ENCODE results near the gene B4GALT5.

Gene B4GALT5

DNA sequence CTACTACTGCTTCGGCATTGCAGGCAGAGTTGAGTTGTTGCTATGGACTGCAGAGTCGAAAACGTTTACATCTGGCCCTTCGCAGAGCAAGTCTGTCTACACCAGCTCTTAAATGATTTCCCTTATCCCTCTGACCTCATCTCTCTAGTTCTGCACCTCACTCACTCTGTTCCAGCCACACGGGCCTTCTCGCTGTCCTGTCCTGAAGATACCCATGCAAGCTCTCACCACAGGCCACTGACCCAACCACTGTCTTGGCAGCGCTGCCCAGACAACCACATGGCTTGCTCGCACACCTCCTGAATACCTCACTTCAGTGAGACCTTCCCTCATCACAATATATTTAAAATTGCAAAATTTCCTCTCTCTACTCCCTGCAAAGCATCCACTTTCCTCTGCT is 31.4 kb downstream of the B4GALT5 start:
- no peak for DNase-seq (ENCODE audit: low spot score)
- TF ChIP-seq, protein P1, sequence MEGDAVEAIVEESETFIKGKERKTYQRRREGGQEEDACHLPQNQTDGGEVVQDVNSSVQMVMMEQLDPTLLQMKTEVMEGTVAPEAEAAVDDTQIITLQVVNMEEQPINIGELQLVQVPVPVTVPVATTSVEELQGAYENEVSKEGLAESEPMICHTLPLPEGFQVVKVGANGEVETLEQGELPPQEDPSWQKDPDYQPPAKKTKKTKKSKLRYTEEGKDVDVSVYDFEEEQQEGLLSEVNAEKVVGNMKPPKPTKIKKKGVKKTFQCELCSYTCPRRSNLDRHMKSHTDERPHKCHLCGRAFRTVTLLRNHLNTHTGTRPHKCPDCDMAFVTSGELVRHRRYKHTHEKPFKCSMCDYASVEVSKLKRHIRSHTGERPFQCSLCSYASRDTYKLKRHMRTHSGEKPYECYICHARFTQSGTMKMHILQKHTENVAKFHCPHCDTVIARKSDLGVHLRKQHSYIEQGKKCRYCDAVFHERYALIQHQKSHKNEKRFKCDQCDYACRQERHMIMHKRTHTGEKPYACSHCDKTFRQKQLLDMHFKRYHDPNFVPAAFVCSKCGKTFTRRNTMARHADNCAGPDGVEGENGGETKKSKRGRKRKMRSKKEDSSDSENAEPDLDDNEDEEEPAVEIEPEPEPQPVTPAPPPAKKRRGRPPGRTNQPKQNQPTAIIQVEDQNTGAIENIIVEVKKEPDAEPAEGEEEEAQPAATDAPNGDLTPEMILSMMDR (IDR thresholded peaks at IDR 0.05; ENCODE audit: extremely low read depth, missing control alignments) = no peak

DNA sequence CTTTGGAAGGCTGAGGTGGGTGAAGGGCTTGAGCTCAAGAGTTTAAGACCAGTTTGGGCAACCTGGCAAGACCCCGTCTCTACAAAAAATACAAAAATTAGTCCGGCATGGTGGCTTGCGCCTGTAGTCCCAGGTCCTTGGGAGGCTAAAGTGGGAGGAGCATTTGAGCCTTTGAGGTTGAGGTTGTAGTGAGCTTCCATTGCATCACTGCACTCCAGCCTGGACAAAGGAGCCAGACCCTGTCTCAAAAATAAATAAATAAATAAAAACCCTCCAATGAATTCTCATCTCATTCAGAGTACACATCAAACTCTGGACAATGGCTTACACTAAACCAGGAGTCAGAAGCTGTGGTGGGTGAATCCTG is 31.8 kb downstream of the B4GALT5 start:
- no peak for DNase-seq (ENCODE audit: low spot score)
- TF ChIP-seq, protein P1 (IDR thresholded peaks at IDR 0.05; ENCODE audit: extremely low read depth, missing control alignments) = no peak

DNA sequence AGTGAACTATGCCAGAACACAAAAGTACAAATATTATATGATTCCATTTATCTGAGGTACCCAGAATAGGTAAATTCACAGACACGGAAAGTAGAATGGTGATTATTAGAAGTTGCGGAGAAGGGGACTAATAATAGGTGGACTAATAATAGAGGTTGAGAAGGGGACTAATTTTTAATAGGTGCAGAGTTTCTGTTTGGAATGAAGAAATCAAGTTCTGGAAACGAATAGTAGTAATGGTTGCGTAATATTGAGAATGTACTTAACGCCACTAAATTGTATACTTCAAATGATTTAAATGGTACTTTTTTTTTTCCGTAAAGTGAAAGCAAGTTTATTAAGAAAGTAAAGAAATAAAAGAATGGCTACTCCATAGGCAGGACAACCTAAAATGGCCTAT is 33.2 kb downstream of the B4GALT5 start:
- TF ChIP-seq, protein P1 (IDR thresholded peaks at IDR 0.05; ENCODE audit: extremely low read depth, missing control alignments) = no peak
- no peak for DNase-seq (ENCODE audit: low spot score)

DNA sequence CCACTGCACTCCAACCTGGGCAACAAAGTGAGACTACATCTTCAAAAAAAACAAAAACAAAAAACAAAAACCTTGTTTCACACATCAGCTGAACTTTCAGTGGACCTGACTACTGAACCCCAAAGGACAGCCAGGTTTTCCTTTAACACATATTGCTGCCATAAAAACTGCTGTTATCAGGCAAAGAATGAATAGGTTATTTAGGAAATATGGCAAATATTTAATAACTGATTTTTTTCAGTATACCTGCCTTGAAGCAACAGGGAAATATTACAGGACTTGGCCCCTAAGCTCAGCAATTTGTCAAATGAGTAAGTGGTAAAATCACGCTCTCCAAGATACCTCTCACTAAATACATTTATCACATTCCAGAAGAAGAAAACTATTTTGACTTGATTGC is 34.0 kb downstream of the B4GALT5 start:
- TF ChIP-seq, protein P1 (IDR thresholded peaks at IDR 0.05; ENCODE audit: extremely low read depth, missing control alignments) = no peak
- DNase-seq (ENCODE audit: low spot score) = no peak

DNA sequence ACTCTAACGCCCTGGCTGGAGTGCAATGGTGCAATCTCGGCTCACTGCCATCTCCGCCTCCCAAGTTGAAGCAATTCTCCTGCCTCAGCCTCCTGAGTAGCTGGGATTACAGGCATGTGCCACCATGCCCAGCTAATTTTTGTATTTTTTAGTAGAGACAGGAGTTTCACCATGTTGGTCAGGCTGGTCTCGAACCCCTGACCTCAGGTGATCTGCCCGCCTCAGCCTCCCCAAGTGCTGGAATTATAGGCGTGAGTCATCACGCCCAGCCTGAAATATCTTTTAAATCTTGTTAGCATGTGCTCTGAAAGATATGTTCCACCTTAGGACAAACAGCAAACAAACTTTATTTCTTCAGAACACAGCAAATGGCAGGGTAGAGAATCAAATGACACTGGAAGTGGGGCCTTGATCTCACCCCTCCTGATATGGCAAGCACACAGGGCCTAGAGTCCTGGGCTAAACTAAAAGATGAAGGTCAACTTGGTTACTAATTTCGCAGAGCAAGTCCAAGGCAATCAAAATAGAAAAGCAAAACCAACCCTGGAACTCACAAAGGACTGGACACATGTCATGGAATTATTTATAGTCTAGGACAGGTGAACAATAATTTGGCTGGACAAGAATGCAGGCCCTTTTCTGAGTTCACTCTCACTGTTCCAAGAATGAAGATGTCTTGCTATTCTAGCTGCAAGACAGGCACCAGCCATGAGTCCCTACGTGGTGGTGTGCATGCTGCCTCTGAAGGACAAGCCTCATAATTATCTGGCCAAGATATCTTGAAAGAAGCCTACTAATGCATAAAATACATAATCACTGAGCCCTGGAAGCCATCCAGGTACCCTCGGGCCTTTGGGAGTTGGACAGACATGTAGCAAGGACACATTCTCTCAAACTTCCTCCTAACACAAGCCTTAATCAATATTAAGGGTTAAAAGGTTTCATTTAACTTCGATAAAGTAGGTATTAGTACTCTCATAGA is 35.6 kb downstream of the B4GALT5 start:
- DNase-seq (ENCODE audit: low spot score) = no peak

DNA sequence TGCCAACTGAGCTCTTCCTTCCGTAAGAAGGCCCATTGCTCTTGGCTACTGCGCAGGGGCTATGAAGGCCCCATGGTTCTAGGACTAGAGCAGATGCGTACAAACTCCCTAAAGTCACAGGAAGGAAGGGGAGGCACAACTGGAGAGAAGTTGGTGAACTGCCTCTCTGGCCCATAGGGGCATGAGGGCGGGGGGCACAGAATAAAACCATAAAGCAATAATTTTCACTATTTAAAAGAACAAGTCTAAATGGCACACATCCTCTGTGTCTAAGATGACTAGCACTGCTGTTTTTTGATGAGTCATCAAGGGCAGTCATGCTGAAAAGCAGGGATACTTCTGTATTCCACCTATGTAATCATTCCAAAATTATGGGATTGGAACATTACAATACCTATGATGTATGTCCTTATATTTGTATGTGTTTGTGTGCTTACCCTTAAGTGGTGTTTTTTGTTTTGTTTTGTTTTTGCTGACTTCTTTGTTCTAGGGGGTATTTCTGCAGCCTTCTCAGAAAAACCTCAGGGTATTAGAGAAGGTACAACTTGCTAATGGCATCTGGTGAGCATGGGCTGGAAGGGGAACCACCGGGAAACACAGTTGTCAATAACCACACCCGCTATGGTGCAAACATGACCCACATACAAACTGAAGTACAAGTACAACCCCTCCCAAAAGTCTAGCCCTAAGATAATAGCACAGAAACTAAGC is 36.9 kb downstream of the B4GALT5 start:
- TF ChIP-seq, protein P1 (IDR thresholded peaks at IDR 0.05; ENCODE audit: extremely low read depth, missing control alignments) = no peak
- peak; percentile 29 for DNase-seq (ENCODE audit: low spot score)

More for the DNA sequence above, 35.6 kb downstream of the B4GALT5 start:
- TF ChIP-seq, protein P1 (IDR thresholded peaks at IDR 0.05; ENCODE audit: extremely low read depth, missing control alignments) = no peak
